Endothelial cell of umbilical vein (primary cell): Measurements from ENCODE around the gene RAB3D. TPM values are rescaled to one million over a fixed set of nuclear protein-coding genes. Genes with fewer than 3 reads are reported as not detected.
"Not testable (repeated sequence)": the region's sequence is repeated elsewhere in the genome, so short reads cannot be mapped to it uniquely, and the experiment has no call there.

Experiments used
- BruUV-seq: library from RNA; stranded (reverse); fragments of 400-500 nt; replicated peaks from 2 replicates; lab custom pipeline; 2021; lab: Mats Ljungman, UMichigan
- CTCF ChIA-PET: fragments of 300-600, 350-600 bp; sonication (Branson Sonifier 250); formaldehyde crosslinking; loops from one replicate; lab custom pipeline; 2021; ENCODE audit warnings: antibody characterized with exemption, inconsistent platforms; lab: Charles Lee
- POLR2A ChIA-PET: fragments of 300-600, 350-600 bp; sonication (Branson Sonifier 250); formaldehyde crosslinking; loops from one replicate; lab custom pipeline; 2021; ENCODE audit warnings: antibody characterized with exemption, inconsistent platforms; lab: Charles Lee
- DNase-seq: peaks from one replicate; pipeline ENCODE4 v3.0.0-alpha.2; 2011; ENCODE audit warnings: low read depth, low spot score
- FAIRE-seq: peaks from 2 replicates; lab custom pipeline; 2011; peaks lifted over from hg19 to GRCh38; lab: Jason Lieb, UNC
- H2AFZ ChIP-seq: 2 replicates; pipeline ENCODE4 v1.6.0; 2012; ENCODE audit warnings: low read depth, low read length, control low read depth, inconsistent platforms
- H3K27ac ChIP-seq: 2 replicates; pipeline ENCODE4 v1.5.1; 2011; ENCODE audit warnings: low read depth, mild to moderate bottlenecking, control low read depth, low read length, moderate library complexity; ENCODE audit not compliant: insufficient read depth
- H3K27me3 ChIP-seq, 2 experiments: 2 replicates each; pipeline versions ENCODE4 v1.6.0 to v1.6.1; 2011; ENCODE audit warnings: low read length in 2 of 2, mixed read lengths in 1 of 2; ENCODE audit not compliant: control insufficient read depth in 2 of 2, insufficient read depth in 2 of 2
- H3K36me3 ChIP-seq, 2 experiments: 2 replicates in 1 of 2; 3 replicates in 1 of 2; pipeline ENCODE4 v1.5.1; 2011; ENCODE audit warnings: low read length in 2 of 2, mild to moderate bottlenecking in 1 of 2, moderate library complexity in 1 of 2; ENCODE audit not compliant: control insufficient read depth in 2 of 2, insufficient read depth in 2 of 2; ENCODE audit errors: extremely low read depth in 1 of 2
- H3K4me1 ChIP-seq: 3 replicates; pipeline ENCODE4 v1.5.1; 2011; ENCODE audit warnings: mild to moderate bottlenecking, low read length; ENCODE audit not compliant: control insufficient read depth, insufficient read depth; ENCODE audit errors: extremely low read depth
- H3K4me2 ChIP-seq: 2 replicates; pipeline ENCODE4 v1.6.1; 2011; ENCODE audit warnings: low read length, control low read depth, mixed read lengths; ENCODE audit not compliant: insufficient read depth
- H3K4me3 ChIP-seq, 3 experiments: fragments of 200-600 bp in 1 of 3; sonication (generic), shearing (Covaris generic) in 1 of 3; replicated peaks in 1 of 3; 2 replicates each; pipeline ENCODE4 v1.5.1; 2011 to 2016; ENCODE audit warnings: control low read depth in 3 of 3, low read length in 3 of 3, mild to moderate bottlenecking in 2 of 3, inconsistent platforms in 1 of 3, low read depth in 1 of 3, moderate library complexity in 1 of 3; ENCODE audit not compliant: insufficient read depth in 1 of 3
- H3K79me2 ChIP-seq: 2 replicates; pipeline ENCODE4 v1.6.0; 2012; ENCODE audit warnings: low read length, inconsistent platforms; ENCODE audit not compliant: control insufficient read depth, insufficient read depth
- H3K9ac ChIP-seq: replicated peaks from 2 replicates; pipeline ENCODE3; 2011; ENCODE audit warnings: low read length, control low read depth; ENCODE audit not compliant: insufficient read depth; ENCODE audit errors: extremely low read depth
- H3K9me1 ChIP-seq: replicated peaks from 3 replicates; pipeline ENCODE4 v1.6.0; 2011; ENCODE audit warnings: mild to moderate bottlenecking, low read length; ENCODE audit not compliant: control insufficient read depth, insufficient read depth; ENCODE audit errors: extremely low read depth
- H3K9me3 ChIP-seq: replicated peaks from 2 replicates; pipeline ENCODE4 v1.5.1; 2012; ENCODE audit warnings: low read length, inconsistent platforms; ENCODE audit not compliant: control insufficient read depth, insufficient read depth
- H4K20me1 ChIP-seq: replicated peaks from 2 replicates; pipeline ENCODE3; 2011; ENCODE audit warnings: mild to moderate bottlenecking, low read length; ENCODE audit not compliant: control insufficient read depth, insufficient read depth; ENCODE audit errors: extremely low read depth
- EZH2 ChIP-seq: IDR thresholded peaks from 2 replicates; pipeline ENCODE4 v1.6.1; 2012; ENCODE audit warnings: borderline replicate concordance, low read depth, mild to moderate bottlenecking, moderate library complexity, low read length, inconsistent platforms; ENCODE audit not compliant: severe bottlenecking
- FOS ChIP-seq: IDR thresholded peaks from 2 replicates; pipeline ENCODE4 v1.6.1; 2011; ENCODE audit warnings: mild to moderate bottlenecking, low read length, moderate library complexity, borderline replicate concordance; ENCODE audit not compliant: insufficient read depth
- GATA2 ChIP-seq: IDR thresholded peaks from 2 replicates; pipeline ENCODE4 v1.7.0; 2011; ENCODE audit warnings: low read depth, mild to moderate bottlenecking, moderate library complexity, mixed read lengths, low read length; ENCODE audit not compliant: insufficient read length, insufficient read depth
- JUN ChIP-seq: IDR thresholded peaks from 2 replicates; pipeline ENCODE4 v1.6.1; 2011; ENCODE audit warnings: borderline replicate concordance, low read depth; ENCODE audit not compliant: insufficient read length, insufficient read depth
- MYC ChIP-seq: IDR thresholded peaks from one replicate; pipeline ENCODE4 v1.6.1; 2011; ENCODE audit warnings: mild to moderate bottlenecking, low read depth, low read length
- POLR2A ChIP-seq: IDR thresholded peaks from 2 replicates; pipeline ENCODE4 v1.6.1; 2012; ENCODE audit warnings: low read depth, mild to moderate bottlenecking, control low read depth, low read length
- POLR2AphosphoS5 ChIP-seq: IDR thresholded peaks from 2 replicates; pipeline ENCODE4 v1.6.1; 2012; ENCODE audit warnings: low read depth, mild to moderate bottlenecking, control low read depth, low read length, moderate library complexity; ENCODE audit not compliant: insufficient read depth
- dilution Hi-C: fragments of 300-500 bp; cut with MboI; formaldehyde crosslinking; loops from one replicate; pipeline ENCODE4 v1.15.0; 2019; ENCODE audit warnings: low sequenced_read_pairs; ENCODE audit not compliant: extremely low pct_ligation_motif_present
- intact Hi-C: fragments of 100-400 bp; cut with micrococcal nuclease; formaldehyde crosslinking; loops from one replicate; pipeline ENCODE4 v1.10.0; 2022
- polyA plus RNA-seq, 4 experiments: library from polyadenylated mRNA; depleted of rRNA in 3 of 4; stranded (reverse) in 3 of 4; unstranded in 1 of 4; fragments of >200 nt; gene quantifications; 2 replicates each; pipeline versions ENCODE4 v1.2.1 to v1.2.3, GENCODE V29; 2011 to 2012; ENCODE audit warnings: missing spikeins in 1 of 4
- total RNA-seq: library from RNA; stranded (reverse); gene quantifications from 2 replicates; pipeline ENCODE4 v1.2.3, GENCODE V29; 2021
- TF ChIP-seq, protein P1 (sequence below): IDR thresholded peaks from 2 replicates; pipeline ENCODE4 v1.6.1; 2011; ENCODE audit not compliant: insufficient read depth, insufficient read length
- TF ChIP-seq, protein P2 (sequence below), 2 donors: IDR thresholded peaks; 1 replicate in 1 of 2; 2 replicates in 1 of 2; pipeline ENCODE4 v1.5.1; 2011; ENCODE audit warnings: low read length in 2 of 2, mild to moderate bottlenecking in 2 of 2, moderate library complexity in 2 of 2, control low read depth in 1 of 2, inconsistent platforms in 1 of 2, low read depth in 1 of 2; ENCODE audit not compliant: insufficient read depth in 1 of 2; ENCODE audit errors: extremely low read depth in 1 of 2

RAB3D gene
- total and polyA plus RNA-seq, 2 donors (not counting 3 experiments of a cell fraction or from before 2014, with no cell fraction given): 35.4 to 48.2 TPM

DNA sequence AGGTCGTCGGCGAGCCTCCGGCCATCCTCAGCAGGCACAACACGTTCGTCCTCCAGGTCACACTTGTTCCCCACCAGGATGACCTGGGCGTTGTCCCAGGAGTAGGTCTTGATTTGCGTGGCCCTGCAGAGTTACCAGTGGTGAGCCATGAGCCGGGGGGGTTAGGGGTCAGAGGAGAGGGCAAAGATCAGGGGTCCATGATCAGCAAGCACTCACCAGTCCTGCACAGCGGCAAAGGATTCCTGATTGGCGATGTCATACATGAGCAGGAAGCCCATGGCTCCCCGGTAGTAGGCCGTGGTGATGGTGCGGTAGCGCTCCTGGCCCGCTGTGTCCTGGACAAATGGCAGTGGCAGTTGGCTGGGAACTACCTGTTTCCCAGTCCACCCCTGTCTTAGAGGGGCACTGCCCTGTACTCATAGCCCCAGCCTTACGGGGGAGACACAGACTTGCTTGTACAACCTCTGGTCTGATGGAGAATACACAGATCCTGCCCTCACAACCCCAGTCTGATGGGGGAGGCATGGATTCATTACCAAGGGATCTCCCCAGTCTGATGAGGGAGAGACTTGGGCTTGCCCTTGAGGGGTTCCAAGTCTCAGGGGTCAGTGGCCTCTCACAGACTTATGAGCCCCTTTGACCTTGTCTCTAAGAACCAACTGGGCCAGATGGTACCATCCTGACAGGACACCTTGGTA, 3.9 kb downstream of the RAB3D start:
- no peaks in the 10 kb centered on the region for H3K9me3 ChIP-seq
- TF ChIP-seq, protein P1, sequence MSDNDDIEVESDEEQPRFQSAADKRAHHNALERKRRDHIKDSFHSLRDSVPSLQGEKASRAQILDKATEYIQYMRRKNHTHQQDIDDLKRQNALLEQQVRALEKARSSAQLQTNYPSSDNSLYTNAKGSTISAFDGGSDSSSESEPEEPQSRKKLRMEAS: no peak
- TF ChIP-seq MYC: no peak
- TF ChIP-seq, protein P2, sequence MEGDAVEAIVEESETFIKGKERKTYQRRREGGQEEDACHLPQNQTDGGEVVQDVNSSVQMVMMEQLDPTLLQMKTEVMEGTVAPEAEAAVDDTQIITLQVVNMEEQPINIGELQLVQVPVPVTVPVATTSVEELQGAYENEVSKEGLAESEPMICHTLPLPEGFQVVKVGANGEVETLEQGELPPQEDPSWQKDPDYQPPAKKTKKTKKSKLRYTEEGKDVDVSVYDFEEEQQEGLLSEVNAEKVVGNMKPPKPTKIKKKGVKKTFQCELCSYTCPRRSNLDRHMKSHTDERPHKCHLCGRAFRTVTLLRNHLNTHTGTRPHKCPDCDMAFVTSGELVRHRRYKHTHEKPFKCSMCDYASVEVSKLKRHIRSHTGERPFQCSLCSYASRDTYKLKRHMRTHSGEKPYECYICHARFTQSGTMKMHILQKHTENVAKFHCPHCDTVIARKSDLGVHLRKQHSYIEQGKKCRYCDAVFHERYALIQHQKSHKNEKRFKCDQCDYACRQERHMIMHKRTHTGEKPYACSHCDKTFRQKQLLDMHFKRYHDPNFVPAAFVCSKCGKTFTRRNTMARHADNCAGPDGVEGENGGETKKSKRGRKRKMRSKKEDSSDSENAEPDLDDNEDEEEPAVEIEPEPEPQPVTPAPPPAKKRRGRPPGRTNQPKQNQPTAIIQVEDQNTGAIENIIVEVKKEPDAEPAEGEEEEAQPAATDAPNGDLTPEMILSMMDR (IDR thresholded peaks at IDR 0.05; ENCODE audit: extremely low read depth in 1 of 2, insufficient read depth in 1 of 2, low read depth in 1 of 2, low read length in 2 of 2): no peak
- no peak for TF ChIP-seq JUN
- TF ChIP-seq POLR2AphosphoS5: no peak
- no peak for TF ChIP-seq POLR2A
- no peak for TF ChIP-seq EZH2
- no peak for TF ChIP-seq GATA2
- no peak for TF ChIP-seq FOS
- no peak overlapping the region for H3K9ac ChIP-seq
- BruUV-seq: no TSS peak
- no peaks in the 10 kb centered on the region for H4K20me1 ChIP-seq
- no peaks in the 10 kb centered on the region for H3K27me3 ChIP-seq
- dilution Hi-C loops: no loop called here
- H3K36me3 ChIP-seq: peaks cover 0 to 11% of the 10 kb centered on the region in 2 experiments
- H3K27ac ChIP-seq: no peak overlapping the region
- H3K9me1 ChIP-seq: no peaks in the 10 kb centered on the region
- no peak overlapping the region for H2AFZ ChIP-seq
- intact Hi-C loops: no loop called here
- H3K4me2 ChIP-seq: no peak overlapping the region
- peaks cover 11% of the 10 kb centered on the region for H3K4me1 ChIP-seq
- ChIA-PET POLR2A (no interaction called here), CTCF (no interaction called here)
- H3K4me3 ChIP-seq: no peak overlapping the region
- H3K79me2 ChIP-seq: no peaks in the 10 kb centered on the region
- FAIRE-seq (no peak), DNase-seq (no peak)

- dilution Hi-C loops, H3K9me3 ChIP-seq, H3K4me2 ChIP-seq, H3K27me3 ChIP-seq, H3K4me1 ChIP-seq, H3K9ac ChIP-seq, BruUV-seq, POLR2A ChIA-PET, FAIRE-seq, H4K20me1 ChIP-seq, H3K9me1 ChIP-seq, DNase-seq, H3K79me2 ChIP-seq, H3K27ac ChIP-seq, CTCF ChIA-PET, H3K4me3 ChIP-seq, H2AFZ ChIP-seq, intact Hi-C loops: not testable (repeated sequence)
- H3K36me3 ChIP-seq: peaks cover 0 to 15% of the 10 kb centered on the region in 2 experiments
These were observed 5.6 kb downstream of the RAB3D start for GRCh38 chr19:11333838-11334237.
